ENCODE measurements around the gene BUD31. TPM values are rescaled to one million over a fixed set of nuclear protein-coding genes. Genes with fewer than 3 reads are reported as not detected.
A peak's percentile ranks its signal among the peaks of the same experiment; 100 is the strongest.

The BUD31 gene
- total and polyA plus RNA-seq, 2 of the 13 experiments (the other 11 are each of a cell fraction or from before 2014, with no cell fraction given): 35.1 to 79.1 TPM

DNA sequence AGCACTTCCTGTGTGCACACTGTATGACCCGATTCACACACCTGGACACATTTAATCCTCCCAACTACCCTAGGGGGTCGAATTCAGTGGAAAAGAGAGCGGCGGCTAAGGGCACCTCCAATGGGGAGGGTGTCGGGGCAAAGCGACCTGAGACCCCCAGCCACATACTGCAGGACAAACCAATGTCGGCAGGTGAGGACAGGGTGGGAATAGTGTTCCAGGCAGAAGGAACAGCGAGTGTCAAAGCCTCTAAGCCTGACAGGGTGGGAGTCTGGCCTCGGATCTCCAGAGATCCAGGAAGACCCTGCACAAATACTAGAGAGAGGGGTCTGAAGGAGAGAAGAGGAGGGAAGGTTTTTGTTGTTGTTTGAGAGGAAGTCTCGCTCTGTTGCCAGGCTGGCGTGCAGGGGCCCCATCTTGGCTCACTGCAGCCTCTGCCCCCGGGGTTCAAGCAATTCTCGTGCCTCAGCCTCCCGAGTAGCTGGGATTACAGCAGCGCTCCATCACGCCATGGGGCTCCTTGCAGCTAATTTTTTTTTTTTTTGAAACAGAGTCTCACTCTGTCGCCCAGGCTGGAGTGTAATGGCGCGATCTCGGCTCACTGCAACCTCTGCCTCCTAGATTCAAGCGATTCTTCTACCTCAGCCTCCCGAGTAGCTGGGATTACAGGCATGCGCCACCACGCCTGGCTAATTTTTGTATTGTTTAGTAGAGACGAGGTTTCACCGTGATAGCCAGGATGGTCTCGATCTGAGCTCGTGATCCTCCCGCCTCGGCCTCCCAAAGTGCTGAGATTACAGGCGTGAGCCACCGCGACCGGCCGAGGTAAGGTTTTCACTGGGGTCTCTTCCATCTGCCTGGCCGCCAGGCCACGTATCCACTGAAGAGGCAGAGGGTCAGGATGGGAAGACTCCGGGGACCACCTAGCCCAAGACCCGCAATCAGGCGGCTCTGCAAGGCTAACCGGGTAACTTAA, 35.4 kb upstream of the BUD31 start:
- CTCF ChIA-PET (ENCODE audit: low intra/inter-chr PET ratio, low total read pairs): no interaction called here
- H3K4me2 ChIP-seq (ENCODE audit: low read depth, low read length): peak overlapping the region; percentile 96
- BruUV-seq (replicated peaks): TSS peak; percentile 47
- 0 out of 2 replicates have a peak, but pooled peaks cover 2% of the 10 kb centered on the region for H4K20me1 ChIP-seq (ENCODE audit: insufficient read depth, low read length)
- no peak for DNase-seq (ENCODE audit: low spot score)
- H3K4me3 ChIP-seq (replicated peaks in 1 of 3; ENCODE audit: insufficient read depth in 1 of 3, low read depth in 2 of 3, low read length in 3 of 3): peak overlapping the region; percentile 87 to 99 (median 95); a peak in 5 of 6 replicates
- TF ChIP-seq, protein P1, sequence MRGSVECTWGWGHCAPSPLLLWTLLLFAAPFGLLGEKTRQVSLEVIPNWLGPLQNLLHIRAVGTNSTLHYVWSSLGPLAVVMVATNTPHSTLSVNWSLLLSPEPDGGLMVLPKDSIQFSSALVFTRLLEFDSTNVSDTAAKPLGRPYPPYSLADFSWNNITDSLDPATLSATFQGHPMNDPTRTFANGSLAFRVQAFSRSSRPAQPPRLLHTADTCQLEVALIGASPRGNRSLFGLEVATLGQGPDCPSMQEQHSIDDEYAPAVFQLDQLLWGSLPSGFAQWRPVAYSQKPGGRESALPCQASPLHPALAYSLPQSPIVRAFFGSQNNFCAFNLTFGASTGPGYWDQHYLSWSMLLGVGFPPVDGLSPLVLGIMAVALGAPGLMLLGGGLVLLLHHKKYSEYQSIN (CRISPR knock-in tag; IDR thresholded peaks at IDR 0.05; ENCODE audit: borderline replicate concordance): peak; percentile 40; the same call in 1 of the 2 replicates
- TF ChIP-seq ZFP1 (CRISPR knock-in tag; IDR thresholded peaks at IDR 0.05): no peak
- TF ChIP-seq ZBTB3 (CRISPR knock-in tag; IDR thresholded peaks at IDR 0.05; ENCODE audit: borderline replicate concordance, low read depth): no peak
- 0 out of 2 replicates have a peak, but pooled peaks have one; percentile 5 for TF ChIP-seq MED1 (CRISPR knock-in tag; IDR thresholded peaks at IDR 0.05)
- TF ChIP-seq ZBTB38 (CRISPR knock-in tag; IDR thresholded peaks at IDR 0.05): peak; percentile 96
- 0 out of 2 replicates have a peak, but pooled peaks have one; percentile 25 for TF ChIP-seq ZNF451 (CRISPR knock-in tag; IDR thresholded peaks at IDR 0.05)
- TF ChIP-seq ZMYM4 (CRISPR knock-in tag; IDR thresholded peaks at IDR 0.05): 0 out of 2 replicates have a peak, but pooled peaks have one; percentile 3
- no peaks in the 10 kb centered on the region for H3K36me3 ChIP-seq (replicated peaks in 1 of 2; ENCODE audit: control insufficient read depth in 1 of 2, insufficient read depth in 2 of 2, low read length in 2 of 2)
- peak overlapping the region; percentile 91 for H3K27ac ChIP-seq (ENCODE audit: extremely low read length, insufficient read depth, low read length)
- intact Hi-C loops (cut with micrococcal nuclease; ENCODE audit: unreplicated experiment): loop anchor here (5.0 kb wide), 1 partner anchor 34 kb away; the partner anchor contains the start of genes BUD31 and PDAP1
- H3K27me3 ChIP-seq (ENCODE audit: control insufficient read depth in 1 of 2, insufficient read depth in 2 of 2, low read length in 2 of 2): no peaks in the 10 kb centered on the region
- WGBS (ENCODE audit: low lambda C conversion rate): 71% methylated on average over 41 of the region's 41 CpGs
- H2AFZ ChIP-seq (ENCODE audit: low read length): no peak overlapping the region
- no peak for ATAC-seq
- no peaks in the 10 kb centered on the region for H3K9me3 ChIP-seq (ENCODE audit: low read length)
- POLR2A ChIA-PET: interaction anchor here (0.6 to 1.6 kb wide), 12 partner anchors 7 to 275 kb away, joined by 3 to 29 read pairs (median 4); partner anchors contain the start of genes ARPC1A, BUD31, CPSF4 and PDAP1
- peaks cover 39% of the 10 kb centered on the region for H3K4me1 ChIP-seq (ENCODE audit: insufficient read depth, low read length)
- peak overlapping the region; percentile 93 for H3K9ac ChIP-seq (ENCODE audit: insufficient read depth, low read depth, low read length)
- in situ Hi-C loops (cut with HindIII; ENCODE audit: extremely low pct_ligation_motif_present, low pct_unique_long_range_greater_than_20kb): no loop called here
- FAIRE-seq: no peak
- peaks cover 8% of the 10 kb centered on the region for H3K79me2 ChIP-seq (ENCODE audit: insufficient read depth, low read length)

Data from HepG2 (cell line).